GM18858 (cell line): ENCODE data around the gene EPHB2.

Source experiments
- ATAC-seq: cut with Tn5 transposase; IDR thresholded peaks from one replicate; pipeline ENCODE4 v1.9.1; 2021; ENCODE audit not compliant: unreplicated experiment

The EPHB2 gene

GRCh38 chr1:22908880-22909426, 198.3 kb downstream of the EPHB2 start:
- no peak for ATAC-seq

DNA sequence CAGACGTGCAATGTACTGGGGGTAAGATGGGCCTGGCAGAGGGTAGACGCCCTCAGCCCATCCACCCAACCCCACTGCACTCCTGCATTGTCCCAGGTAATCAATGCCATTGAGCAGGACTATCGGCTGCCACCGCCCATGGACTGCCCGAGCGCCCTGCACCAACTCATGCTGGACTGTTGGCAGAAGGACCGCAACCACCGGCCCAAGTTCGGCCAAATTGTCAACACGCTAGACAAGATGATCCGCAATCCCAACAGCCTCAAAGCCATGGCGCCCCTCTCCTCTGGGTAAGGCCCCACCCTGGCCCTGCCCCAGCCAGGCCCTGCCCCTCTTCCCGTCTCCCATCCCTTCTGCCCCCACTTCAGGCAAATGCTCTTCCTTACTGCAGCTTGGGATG, 199.6 kb downstream of the EPHB2 start:
- ATAC-seq = no peak

DNA sequence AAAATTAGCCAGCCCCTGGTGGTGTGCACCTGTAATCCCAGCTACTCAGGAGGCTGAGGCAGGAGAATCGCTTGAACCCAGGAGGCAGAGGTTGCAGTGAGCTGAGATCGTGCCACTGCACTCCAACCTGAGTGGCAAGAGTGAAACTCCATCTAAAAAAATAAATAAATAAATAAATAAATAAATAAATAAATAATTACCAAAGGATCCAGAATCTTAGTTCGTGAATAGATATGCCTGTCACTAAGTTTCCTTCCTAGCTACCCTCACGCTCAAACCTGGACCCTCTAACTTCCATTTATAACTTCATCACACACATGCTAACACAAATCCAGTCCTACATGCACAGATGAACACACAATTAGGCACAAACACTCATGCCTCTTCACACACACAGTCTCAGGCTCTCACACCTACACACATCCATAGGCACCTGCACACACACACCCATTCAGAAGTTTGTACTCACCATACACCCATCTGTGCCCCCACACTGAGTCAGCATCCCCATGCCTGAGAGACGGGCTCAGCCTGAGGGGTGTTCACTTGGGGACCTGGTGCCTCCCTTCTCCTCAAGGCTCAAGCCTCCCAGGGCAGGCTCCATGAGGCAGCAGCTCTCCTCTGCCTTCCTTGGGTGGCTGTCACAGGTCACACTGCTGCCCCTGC, 200.5 kb downstream of the EPHB2 start:
- no peak for ATAC-seq

DNA sequence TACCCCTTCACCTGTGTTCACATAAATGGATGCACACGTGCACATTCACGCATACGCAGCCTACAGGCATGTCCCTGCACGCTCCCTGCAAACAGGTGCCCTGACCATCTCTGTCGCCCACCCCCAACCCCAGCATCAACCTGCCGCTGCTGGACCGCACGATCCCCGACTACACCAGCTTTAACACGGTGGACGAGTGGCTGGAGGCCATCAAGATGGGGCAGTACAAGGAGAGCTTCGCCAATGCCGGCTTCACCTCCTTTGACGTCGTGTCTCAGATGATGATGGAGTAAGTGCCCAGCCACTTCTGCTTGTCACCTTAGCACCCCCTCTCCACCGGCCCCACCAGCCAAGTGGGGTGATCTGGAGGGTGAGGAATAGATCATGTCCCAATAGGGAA, 201.7 kb downstream of the EPHB2 start:
- no peak for ATAC-seq

DNA sequence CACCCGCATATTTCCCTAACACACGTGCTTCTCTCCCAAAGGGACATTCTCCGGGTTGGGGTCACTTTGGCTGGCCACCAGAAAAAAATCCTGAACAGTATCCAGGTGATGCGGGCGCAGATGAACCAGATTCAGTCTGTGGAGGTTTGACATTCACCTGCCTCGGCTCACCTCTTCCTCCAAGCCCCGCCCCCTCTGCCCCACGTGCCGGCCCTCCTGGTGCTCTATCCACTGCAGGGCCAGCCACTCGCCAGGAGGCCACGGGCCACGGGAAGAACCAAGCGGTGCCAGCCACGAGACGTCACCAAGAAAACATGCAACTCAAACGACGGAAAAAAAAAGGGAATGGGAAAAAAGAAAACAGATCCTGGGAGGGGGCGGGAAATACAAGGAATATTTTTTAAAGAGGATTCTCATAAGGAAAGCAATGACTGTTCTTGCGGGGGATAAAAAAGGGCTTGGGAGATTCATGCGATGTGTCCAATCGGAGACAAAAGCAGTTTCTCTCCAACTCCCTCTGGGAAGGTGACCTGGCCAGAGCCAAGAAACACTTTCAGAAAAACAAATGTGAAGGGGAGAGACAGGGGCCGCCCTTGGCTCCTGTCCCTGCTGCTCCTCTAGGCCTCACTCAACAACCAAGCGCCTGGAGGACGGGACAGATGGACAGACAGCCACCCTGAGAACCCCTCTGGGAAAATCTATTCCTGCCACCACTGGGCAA, 202.9 kb downstream of the EPHB2 start:
- ATAC-seq = no peak

DNA sequence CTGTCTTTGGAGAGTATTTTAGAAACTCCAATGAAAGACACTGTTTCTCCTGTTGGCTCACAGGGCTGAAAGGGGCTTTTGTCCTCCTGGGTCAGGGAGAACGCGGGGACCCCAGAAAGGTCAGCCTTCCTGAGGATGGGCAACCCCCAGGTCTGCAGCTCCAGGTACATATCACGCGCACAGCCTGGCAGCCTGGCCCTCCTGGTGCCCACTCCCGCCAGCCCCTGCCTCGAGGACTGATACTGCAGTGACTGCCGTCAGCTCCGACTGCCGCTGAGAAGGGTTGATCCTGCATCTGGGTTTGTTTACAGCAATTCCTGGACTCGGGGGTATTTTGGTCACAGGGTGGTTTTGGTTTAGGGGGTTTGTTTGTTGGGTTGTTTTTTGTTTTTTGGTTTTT, 203.5 kb downstream of the EPHB2 start:
- ATAC-seq = no peak

DNA sequence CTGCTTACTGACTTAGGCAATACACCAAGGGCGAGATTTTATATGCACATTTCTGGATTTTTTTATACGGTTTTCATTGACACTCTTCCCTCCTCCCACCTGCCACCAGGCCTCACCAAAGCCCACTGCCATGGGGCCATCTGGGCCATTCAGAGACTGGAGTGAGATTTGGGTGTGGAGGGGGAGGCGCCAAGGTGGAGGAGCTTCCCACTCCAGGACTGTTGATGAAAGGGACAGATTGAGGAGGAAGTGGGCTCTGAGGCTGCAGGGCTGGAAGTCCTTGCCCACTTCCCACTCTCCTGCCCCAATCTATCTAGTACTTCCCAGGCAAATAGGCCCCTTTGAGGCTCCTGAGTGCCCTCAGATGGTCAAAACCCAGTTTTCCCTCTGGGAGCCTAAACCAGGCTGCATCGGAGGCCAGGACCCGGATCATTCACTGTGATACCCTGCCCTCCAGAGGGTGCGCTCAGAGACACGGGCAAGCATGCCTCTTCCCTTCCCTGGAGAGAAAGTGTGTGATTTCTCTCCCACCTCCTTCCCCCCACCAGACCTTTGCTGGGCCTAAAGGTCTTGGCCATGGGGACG, 204.1 kb downstream of the EPHB2 start:
- no peak for ATAC-seq

GRCh38 chr1:22915231-22915630, 204.6 kb downstream of the EPHB2 start:
- no peak for ATAC-seq

- no peak for ATAC-seq
These were observed 205.3 kb downstream of the EPHB2 start for GRCh38 chr1:22915816-22916470.

GRCh38 chr1:22916471-22916820, 205.8 kb downstream of the EPHB2 start:
- no peak for ATAC-seq

- ATAC-seq = no peak
These were observed 207.3 kb downstream of the EPHB2 start for GRCh38 chr1:22917989-22918388.

DNA sequence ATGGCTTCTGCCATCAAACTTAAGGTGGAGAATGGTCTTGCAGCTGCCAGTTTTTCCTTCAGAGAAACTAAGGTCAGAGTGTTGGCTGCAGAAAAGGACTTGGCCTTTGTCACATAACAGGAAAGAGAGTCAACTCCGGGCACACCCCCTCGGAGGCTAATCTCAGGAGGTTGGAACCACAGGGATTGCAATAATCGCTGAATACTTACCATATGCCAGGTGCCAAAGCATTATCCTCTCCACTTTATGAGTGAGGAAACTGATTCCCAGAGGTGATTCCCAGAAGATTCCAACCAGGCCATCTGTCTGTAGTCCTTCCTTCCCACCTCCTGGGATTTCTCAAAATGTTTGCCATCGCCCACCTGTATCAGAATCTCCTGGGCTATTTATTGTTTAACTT, 208.0 kb downstream of the EPHB2 start:
- ATAC-seq = no peak

DNA sequence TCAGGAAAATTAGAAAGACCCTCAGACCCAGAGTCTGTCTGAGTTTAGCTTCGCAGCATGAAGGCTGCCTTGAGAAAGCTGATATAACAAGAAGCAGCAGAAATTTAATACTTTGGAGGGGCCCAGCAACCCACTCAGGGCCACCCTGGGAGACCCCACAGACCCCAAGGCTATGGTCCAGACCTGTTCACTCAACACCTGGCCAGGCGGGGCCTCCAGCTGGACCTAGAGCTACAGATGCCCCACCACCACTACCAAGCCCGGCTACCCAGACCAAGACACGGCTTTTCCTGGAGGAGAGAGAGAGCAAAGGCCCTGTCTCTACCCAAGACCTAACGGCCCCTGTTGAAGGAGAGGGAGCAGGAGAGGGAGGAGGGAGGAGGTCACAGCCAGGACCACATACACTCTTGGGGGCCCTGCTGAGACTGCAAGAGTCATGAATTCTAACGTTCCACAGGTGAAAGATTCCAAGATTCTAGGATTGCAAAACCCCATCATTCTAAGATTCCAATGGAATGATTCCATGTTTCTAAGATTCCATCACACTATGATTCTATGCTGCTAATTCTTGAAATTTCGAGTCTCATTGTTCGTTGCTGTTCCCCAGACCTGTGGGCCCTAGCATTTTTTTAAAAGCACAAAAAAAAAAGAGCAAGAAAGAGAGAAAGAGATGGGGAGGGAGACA, 208.8 kb downstream of the EPHB2 start:
- no peak for ATAC-seq

- ATAC-seq = no peak
These were observed 209.5 kb downstream of the EPHB2 start for GRCh38 chr1:22920026-22920733.

GRCh38 chr1:22920734-22921451, 210.3 kb downstream of the EPHB2 start:
- no peak for ATAC-seq

DNA sequence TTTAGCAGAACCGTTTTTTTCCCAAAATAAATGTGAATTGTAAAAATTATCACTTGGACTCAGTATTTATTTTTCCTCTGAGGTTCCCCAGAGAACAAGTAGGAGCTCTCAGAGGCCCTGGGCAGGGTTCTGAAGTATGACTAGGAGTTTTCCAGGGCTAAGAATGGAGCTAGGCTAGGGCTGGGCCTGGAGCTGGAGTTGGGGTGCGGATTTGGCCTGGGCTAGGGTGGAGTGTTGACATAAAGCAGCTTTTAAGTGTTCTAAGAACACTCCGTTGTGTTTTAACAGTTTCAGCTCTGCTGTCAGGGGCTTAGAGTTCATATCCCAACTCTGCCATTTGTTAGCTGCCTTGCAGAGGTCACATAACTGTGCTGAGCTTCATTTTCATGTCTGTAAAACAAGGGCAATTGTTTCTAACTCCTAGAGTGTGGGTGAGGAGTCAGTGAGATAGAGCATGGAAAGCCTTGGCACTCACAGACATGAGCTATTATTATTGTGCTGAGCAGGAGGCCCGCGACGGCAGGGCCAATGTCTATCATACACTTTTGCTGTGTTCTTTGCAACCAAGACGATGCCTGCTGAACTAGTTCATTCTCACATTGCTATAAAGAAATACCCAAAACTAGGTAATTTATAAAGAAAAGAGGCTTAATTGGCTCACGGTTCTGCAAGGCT, 210.9 kb downstream of the EPHB2 start:
- ATAC-seq = no peak

DNA sequence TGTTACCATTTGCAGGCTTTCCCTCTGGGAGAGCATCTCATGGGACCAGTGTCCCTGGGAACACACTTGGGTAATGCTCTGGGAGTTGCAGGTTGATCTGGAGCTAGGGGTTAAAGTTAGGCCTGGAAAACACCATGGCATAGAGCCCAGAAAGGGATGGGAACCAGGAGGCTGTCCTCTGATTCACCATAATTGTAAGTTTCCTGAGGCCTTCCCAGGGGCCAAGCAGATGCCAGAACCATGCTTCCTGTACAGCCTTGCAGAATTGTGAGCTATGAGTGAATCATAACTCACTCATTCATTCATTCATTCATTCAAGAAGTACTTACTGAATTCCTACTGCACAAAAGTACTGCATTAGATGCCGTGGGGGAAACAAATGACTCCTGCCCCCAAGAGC, 212.0 kb downstream of the EPHB2 start:
- no peak for ATAC-seq

- no peak for ATAC-seq
These were observed 214.5 kb downstream of the EPHB2 start for GRCh38 chr1:22925111-22925510.

GRCh38 chr1:22930240-22930912, 219.7 kb downstream of the EPHB2 start:
- ATAC-seq = no peak
